ENCODE results near the gene KRTAP21-1. TPM values are rescaled to one million over a fixed set of nuclear protein-coding genes. Genes with fewer than 3 reads are reported as not detected.
"Not testable (repeated sequence)": the region's sequence is repeated elsewhere in the genome, so short reads cannot be mapped to it uniquely, and the experiment has no call there.

Gene KRTAP21-1
- total RNA-seq, result not detected

DNA sequence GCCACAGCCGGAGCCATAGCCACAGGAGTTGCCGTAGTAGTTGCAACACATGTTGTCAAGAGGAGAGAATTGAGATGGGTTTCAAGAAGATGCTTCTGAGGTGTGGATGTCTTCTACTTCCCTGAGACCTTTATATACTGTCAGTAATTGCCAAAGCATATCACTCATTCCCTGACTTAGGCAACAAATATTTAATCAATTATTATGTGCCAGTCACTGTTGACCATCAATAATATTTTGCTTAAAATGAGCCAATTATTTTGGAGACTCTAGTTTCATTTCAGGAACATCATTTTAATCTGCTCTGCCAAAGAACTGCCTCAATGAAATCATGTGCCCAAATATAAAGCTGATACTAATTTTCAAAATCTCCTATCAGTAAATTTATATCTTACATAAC, at the start of gene KRTAP21-1:
KRTAP21-1 (minus strand) TSS at position 101 of the 400 bp plus-strand sequence; CDS start at position 51, 50 bp downstream.
- H3K4me3 ChIP-seq; H3K36me3 ChIP-seq; H3K9me3 ChIP-seq; intact Hi-C loops (cut with DNase I); H3K27me3 ChIP-seq; H3K4me1 ChIP-seq; DNase-seq (ENCODE audit: extremely low spot score in 2 of 2); H3K27ac ChIP-seq: not testable (repeated sequence)

DNA sequence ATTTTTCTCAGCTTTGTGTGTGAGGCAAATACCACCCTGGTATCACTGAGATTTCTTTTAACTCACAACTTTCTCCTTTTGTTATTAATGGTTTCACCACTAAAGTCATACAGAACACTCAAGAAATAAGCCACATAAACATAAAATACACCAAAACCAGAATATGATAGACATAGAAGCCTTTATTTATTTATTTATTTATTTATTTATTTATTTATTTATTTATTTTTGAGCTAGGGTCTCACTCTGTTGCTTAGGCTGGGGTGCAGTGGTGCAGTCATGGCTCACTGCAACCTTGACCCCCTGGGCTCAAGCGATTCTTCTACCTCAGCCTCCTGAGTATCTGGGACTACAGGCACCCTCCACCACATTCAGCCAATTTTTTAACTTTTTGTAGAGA, 45.4 kb upstream of the KRTAP21-1 start:
- Histone ChIP-seq H3K27me3 (no peaks in the 10 kb centered on the region), H3K36me3 (no peaks in the 10 kb centered on the region), H3K9me3 (no peaks in the 10 kb centered on the region), H3K4me1 (no peaks in the 10 kb centered on the region), H3K27ac (no peak overlapping the region), H3K4me3 (no peak overlapping the region)
- no peak for DNase-seq (ENCODE audit: extremely low spot score in 2 of 2)
- intact Hi-C loops (cut with DNase I), result no loop called here
- TF ChIP-seq POLR2A (IDR thresholded peaks at IDR 0.05), result no peak
- no peak for TF ChIP-seq POLR2AphosphoS5 (IDR thresholded peaks at IDR 0.05; ENCODE audit: insufficient read depth in 1 of 2, low read depth in 1 of 2)

- H3K27ac ChIP-seq, result no peak overlapping the region
- DNase-seq (ENCODE audit: extremely low spot score in 2 of 2), result no peak
- no peaks in the 10 kb centered on the region for H3K36me3 ChIP-seq
- H3K27me3 ChIP-seq, result no peaks in the 10 kb centered on the region
- no peaks in the 10 kb centered on the region for H3K4me1 ChIP-seq
- no peak overlapping the region for H3K4me3 ChIP-seq
- intact Hi-C loops (cut with DNase I), result no loop called here
- TF ChIP-seq CTCF (IDR thresholded peaks at IDR 0.05) (no peak), POLR2AphosphoS5 (IDR thresholded peaks at IDR 0.05; ENCODE audit: insufficient read depth in 1 of 2, low read depth in 1 of 2) (no peak), POLR2A (IDR thresholded peaks at IDR 0.05) (no peak)
- H3K9me3 ChIP-seq, result no peaks in the 10 kb centered on the region
These were observed 38.5 kb upstream of the KRTAP21-1 start for GRCh38 chr21:30793581-30794314.

DNA sequence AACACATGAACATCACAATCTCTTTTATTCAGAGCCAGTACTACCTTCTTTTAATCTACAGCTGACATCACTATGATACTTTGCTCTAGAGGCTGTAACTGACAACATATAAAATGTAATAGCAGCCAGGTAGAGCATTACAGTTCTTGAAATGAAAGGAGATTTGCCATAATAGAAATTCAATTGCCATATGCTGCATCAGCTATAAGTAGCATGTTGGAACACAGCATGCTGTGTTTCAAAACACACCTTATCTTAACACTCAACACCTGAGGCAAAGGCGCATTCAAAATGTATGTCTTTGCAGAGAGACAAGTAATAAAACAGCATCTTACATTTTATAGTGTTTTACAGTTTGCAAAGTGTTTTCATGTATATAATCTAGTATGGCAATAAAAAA, 24.0 kb upstream of the KRTAP21-1 start:
- Histone ChIP-seq H3K27ac (no peak overlapping the region), H3K27me3 (no peaks in the 10 kb centered on the region), H3K36me3 (no peaks in the 10 kb centered on the region), H3K9me3 (no peaks in the 10 kb centered on the region), H3K4me3 (no peak overlapping the region), H3K4me1 (no peaks in the 10 kb centered on the region)
- DNase-seq (ENCODE audit: extremely low spot score in 2 of 2), result no peak
- TF ChIP-seq CTCF (IDR thresholded peaks at IDR 0.05) (no peak), POLR2AphosphoS5 (IDR thresholded peaks at IDR 0.05; ENCODE audit: insufficient read depth in 1 of 2, low read depth in 1 of 2) (no peak), POLR2A (IDR thresholded peaks at IDR 0.05) (no peak)
- intact Hi-C loops (cut with DNase I), result no loop called here

DNA sequence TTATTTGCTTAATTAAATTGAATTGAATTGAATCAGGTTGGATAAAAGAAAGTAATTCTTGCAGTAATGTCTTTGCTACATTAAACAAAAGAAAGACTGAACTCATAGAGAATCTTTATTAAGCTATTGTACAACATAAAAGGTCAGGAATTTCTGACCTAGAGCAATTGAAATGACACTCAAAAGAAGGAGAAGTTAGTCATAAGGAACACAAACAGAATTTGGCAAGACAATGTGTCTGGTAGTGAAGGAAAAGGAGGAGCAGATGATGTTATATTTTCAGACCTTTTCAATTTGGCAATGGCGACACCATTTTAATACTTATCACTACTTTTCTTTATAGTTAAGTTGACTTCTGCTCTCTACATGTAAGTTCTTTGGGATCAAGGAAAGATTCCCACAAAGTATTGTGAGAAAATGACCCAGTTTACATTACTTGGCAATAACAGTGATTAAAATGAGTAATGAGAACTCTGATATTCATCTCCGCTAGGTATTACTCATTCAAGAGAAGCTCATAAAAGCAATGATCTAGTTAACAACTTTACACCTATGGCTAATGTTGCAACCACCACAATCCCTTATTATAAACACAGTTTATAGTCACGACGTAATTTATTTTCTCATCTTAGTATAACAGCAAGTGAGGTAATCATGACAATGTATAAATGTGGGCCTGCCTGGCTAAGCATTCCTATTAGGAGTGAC, 14.7 kb upstream of the KRTAP21-1 start:
- no peak for DNase-seq (ENCODE audit: extremely low spot score in 2 of 2)
- Histone ChIP-seq H3K4me1 (no peaks in the 10 kb centered on the region), H3K27me3 (no peaks in the 10 kb centered on the region), H3K27ac (no peak overlapping the region), H3K9me3 (no peaks in the 10 kb centered on the region), H3K36me3 (no peaks in the 10 kb centered on the region), H3K4me3 (no peak overlapping the region)
- TF ChIP-seq POLR2AphosphoS5 (IDR thresholded peaks at IDR 0.05; ENCODE audit: insufficient read depth in 1 of 2, low read depth in 1 of 2), result no peak
- TF ChIP-seq CTCF (IDR thresholded peaks at IDR 0.05), result no peak
- TF ChIP-seq POLR2A (IDR thresholded peaks at IDR 0.05), result no peak
- intact Hi-C loops (cut with DNase I), result no loop called here

GRCh38 chr21:30760776-30761175, 5.5 kb upstream of the KRTAP21-1 start:
- no peaks in the 10 kb centered on the region for H3K27me3 ChIP-seq
- intact Hi-C loops (cut with DNase I), result no loop called here
- no peaks in the 10 kb centered on the region for H3K9me3 ChIP-seq
- no peaks in the 10 kb centered on the region for H3K36me3 ChIP-seq
- TF ChIP-seq POLR2AphosphoS5 (IDR thresholded peaks at IDR 0.05; ENCODE audit: insufficient read depth in 1 of 2, low read depth in 1 of 2) (no peak), CTCF (IDR thresholded peaks at IDR 0.05) (no peak), POLR2A (IDR thresholded peaks at IDR 0.05) (no peak)
- DNase-seq (ENCODE audit: extremely low spot score in 2 of 2), result no peak
- H3K4me3 ChIP-seq, result no peak overlapping the region
- H3K27ac ChIP-seq, result no peak overlapping the region
- H3K4me1 ChIP-seq, result no peaks in the 10 kb centered on the region

Data from vagina (tissue), 2 donors.